ENCODE measurements around the gene TIGD4.
"Not testable (repeated sequence)": the region's sequence is repeated elsewhere in the genome, so short reads cannot be mapped to it uniquely, and the experiment has no call there.

Gene TIGD4

DNA sequence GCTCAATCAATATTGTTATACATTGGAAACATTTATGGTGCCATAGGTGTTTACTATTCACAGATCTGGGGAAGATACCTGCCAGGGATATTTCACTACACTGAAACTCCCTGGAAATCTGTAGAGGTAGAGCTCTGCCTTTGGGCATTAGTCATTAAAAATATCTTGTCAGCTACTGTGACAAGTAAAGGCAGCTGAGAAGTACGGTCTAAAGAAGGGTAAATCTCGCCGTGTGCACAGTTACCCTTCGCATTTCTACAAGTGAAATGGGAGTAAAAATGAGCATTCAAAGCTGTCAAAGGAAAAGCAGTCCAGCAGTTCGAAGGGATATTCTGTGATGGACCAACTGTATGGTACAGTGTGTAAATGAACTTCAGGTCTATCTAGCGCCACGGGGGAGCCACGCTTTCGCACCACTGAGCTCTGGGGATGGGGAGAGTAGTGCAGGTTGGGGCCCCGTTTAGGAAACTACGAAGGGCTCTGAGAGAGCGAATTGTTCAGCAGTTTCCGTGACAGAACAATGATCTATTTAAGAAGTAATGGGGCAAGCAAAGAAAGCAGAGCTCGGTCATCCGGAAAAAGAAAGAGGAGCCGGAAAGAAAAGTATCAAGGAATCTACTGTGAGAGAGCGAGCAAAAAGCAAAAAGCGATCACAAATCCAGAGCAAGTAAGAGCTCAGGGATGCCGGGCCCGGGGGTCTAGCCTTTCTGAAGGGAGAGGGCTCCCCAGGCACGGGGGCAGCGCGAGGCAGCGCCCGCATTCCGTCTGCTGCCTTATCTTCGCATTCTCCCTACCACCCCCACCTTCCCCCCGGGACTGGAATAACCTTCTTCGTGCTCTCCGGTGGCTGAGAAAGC, 646 bp downstream of the TIGD4 start:
- peak in 1 of 2 donors; percentile 9 for DNase-seq

DNA sequence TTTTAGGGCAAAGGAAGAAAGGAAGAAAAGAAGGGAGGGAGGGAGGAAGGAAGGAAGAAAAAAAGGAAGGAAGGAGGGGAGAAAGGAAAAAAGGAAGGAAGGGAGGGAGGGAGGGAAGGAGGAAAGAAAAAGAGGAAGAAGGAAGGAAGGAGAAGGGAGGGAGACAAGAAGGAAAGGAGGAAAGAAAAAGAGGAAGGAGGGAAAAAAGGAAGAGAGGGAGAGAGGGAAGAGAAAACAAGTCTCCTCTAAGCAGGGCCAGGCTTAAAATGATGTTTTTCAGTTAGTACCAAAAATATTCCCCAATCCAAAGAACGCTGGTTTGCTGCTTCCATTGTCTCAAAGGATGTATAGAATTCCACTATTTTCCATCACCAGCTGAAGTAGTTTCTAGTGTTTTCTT, 2.0 kb downstream of the TIGD4 start:
- no peak for DNase-seq

GRCh38 chr4:152776352-152776751, 3.2 kb downstream of the TIGD4 start:
- DNase-seq: no peak

- DNase-seq: no peak
These were observed 5.6 kb downstream of the TIGD4 start for GRCh38 chr4:152773953-152774352.

DNA sequence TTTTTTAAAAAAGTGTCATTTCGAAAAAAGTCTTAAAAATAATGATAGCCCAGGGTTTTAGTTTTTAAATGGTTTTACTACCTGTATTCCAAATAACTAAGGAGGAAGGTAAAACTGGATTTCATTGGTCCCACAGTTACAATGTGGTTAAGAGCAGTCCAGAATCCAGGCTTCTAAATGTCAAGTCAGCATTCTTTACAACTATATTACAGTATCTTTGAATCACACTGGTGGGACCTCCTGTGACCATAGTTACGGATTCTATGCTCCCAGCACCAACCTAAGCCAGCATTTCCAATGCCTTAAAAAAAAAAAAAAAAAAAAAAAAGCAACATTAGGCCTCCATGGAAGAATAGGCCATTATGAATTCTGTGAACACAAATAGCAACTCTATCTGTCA, 6.2 kb downstream of the TIGD4 start:
- DNase-seq: no peak

DNA sequence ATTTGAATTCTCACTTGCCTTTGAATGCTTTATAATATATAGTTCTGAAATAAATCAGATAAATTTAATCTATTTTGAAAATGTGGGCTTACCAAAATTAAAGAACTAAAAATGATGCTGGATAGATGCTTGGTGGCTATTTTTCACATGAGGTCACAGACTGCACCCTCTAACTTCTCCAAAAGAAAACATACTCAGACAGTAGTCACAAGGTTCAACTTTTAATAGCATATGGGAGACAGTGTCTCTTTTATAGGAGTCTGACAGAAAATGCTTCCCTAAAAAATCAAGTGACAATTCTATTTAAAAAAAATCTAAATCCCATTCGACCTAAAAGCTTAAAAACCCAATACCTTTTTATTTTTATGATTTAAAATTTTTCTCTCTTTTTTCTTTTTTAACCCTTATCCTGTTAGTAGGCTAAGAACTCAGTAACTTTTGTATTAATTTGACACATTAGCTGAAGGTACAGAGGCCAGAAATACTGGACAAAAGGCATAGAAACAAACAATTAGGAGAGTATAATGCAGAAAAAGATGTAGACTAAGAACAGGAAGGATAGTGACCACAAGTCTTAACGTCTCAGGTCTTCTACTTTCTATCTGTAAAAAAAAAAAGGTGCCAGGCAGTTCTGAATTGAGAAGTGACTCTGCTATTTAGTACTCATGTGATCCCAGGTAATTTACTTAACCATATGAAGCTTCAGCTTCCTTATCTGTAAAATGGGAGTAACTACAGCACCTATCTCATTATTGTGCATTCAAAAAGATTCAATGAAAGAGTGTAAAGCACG, 7.6 kb downstream of the TIGD4 start:
- peak; percentile 18 to 44 for DNase-seq

DNA sequence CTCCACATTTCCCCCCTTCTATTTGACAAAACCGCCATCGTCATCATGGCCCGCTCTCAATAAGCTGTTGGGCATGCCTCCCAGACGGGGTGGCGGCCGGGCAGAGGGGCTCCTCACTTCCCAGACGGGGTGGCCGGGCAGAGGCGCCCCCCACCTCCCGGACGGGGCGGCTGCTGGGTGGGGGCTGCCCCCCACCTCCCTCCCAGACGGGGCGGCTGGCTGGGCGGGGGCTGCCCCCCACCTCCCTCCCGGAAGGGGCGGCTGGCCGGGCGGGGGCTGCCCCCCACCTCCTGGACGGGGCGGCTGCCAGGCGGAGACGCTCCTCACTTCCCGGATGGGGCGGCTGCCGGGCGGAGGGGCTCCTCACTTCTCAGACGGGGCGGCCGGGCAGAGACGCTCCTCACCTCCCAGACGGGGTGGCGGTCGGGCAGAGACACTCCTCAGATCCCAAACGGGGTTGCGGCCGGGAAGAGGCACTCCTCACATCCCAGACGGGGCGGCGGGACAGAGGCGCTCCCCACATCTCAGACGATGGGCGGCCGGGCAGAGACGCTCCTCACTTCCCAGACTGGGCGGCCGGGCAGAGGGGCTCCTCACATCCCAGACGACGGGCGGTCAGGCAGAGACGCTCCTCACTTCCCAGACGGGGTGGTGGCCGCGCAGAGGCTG, 14.3 kb downstream of the TIGD4 start:
- not testable (repeated sequence) for DNase-seq

DNA sequence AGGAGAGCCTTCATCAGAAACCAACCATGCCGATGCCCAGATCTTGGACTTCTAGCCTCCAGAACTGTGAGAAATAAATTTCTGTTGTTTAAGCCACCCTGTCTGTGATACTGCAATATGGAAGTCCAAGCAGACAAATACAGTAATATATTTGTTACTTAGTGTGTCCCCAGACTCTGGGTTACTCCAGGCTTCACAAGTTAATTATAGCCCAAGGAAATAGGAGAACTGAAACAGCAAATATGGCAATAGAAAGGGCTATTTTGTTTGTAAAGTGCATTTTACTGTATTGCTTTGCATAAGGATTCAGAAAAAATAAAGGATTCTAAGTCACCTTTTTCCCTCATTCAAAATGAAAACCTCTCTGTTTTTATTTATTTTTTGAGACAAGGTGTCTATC, 15.7 kb downstream of the TIGD4 start:
- DNase-seq: peak in 1 of 2 donors; percentile 15

GRCh38 chr4:152748619-152749018, 30.9 kb downstream of the TIGD4 start:
- DNase-seq: no peak

DNA sequence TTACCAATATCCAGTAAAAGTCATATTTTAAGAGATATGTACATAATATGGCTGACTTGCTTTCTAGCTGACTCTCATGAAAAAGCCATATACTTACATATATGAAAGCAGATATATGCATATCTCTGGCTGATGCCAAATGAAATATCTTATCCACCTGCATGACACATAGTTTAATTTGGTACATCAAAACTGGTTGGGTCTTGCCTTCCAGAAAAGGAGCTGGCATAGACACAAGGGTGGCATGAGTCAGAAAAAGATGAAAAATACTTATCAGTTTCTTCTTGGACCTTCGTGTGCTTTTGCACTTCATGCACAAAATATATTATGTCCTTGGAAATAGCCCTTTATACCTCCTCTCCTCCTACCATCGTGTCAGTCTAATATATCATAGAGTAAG, 32.1 kb downstream of the TIGD4 start:
- DNase-seq: no peak

- no peak for DNase-seq
These were observed 40.7 kb downstream of the TIGD4 start for GRCh38 chr4:152738827-152739226.

DNA sequence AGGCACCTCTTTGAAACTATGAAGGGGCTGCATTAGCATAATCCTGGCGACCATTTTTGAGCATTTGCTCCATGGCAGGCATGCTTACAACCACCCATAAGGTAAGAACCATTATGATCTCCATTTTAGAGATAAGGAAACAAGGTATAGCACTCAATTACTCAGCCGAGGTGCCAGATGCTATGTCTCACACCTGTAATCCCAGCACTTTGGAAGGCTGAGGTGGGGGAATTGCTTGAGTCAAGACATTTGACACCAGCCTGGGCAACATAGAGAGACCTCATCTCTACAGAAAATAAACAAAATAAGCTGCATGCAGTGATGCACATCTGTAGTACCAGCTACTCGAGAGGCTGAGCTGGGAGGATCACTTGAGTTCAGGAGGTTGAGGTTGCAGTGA, 43.6 kb downstream of the TIGD4 start:
- no peak for DNase-seq

- DNase-seq: peak; percentile 21 to 59
These were observed 44.1 kb downstream of the TIGD4 start for GRCh38 chr4:152735396-152735859.

- DNase-seq: no peak
These were observed 44.9 kb downstream of the TIGD4 start for GRCh38 chr4:152734699-152735050.

GRCh38 chr4:152734015-152734698, 45.4 kb downstream of the TIGD4 start:
- no peak for DNase-seq

DNA sequence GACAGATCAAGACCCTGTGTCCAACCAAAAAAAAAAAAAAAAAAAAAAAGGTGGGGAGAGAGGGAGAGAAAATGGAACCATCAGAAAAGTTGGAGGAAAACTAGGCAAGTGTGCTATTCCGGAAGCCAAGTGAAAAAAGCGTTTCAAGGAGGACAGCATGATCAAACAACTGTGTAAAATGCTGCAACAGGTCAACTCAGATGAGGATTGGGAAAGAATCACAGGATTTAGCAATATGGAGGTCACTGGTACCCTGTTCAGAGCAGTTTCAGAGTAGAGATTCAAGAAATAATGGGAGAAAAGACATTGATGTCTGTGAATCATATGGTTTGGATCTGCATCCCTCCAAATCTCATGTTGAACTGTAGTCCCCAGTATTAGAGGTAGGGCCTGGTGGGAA, 47.5 kb downstream of the TIGD4 start:
- DNase-seq: no peak

DNA sequence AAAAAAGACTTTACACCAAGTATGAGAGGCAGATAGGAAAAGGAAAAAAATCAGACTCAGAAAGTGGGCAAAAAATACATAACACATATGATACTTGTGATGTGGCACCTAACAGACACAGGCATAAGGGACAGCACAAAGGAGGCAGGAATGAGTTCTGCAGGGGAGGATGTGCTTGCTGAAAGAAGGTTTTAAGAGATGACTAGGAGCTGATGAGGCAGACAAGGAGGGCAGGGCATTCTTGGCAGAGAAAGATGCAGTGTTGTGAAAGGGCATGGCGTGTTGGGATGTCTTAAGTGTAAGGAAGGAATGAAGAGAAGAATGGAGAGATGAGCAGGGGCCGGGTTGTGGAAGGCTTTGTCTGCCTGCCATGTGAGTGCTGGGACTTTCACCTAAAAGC, 50.1 kb downstream of the TIGD4 start:
- no peak for DNase-seq

GRCh38 chr4:152728343-152728742, 51.2 kb downstream of the TIGD4 start:
- no peak for DNase-seq

DNA sequence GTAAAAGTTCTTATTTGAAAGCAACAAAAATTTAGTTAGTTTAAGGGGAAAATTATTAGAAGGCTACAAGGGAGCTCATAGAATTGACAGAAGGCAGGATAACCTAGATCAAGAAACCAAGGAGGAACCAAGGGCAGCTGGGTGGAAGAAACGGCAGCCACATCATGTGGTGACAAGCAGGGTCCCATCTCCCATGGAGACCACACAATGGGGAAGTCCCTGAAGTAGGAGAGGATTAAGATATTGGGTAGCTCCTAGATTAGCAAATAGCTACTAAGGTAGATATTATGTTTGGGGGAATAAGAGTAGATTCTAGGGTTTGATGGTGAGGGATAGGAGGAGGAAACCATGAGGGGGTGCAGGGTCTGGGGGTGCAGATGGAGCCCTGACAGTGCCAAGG, 51.7 kb downstream of the TIGD4 start:
- no peak for DNase-seq

- no peak for DNase-seq
These were observed 55.0 kb downstream of the TIGD4 start for GRCh38 chr4:152724494-152724893.

DNA sequence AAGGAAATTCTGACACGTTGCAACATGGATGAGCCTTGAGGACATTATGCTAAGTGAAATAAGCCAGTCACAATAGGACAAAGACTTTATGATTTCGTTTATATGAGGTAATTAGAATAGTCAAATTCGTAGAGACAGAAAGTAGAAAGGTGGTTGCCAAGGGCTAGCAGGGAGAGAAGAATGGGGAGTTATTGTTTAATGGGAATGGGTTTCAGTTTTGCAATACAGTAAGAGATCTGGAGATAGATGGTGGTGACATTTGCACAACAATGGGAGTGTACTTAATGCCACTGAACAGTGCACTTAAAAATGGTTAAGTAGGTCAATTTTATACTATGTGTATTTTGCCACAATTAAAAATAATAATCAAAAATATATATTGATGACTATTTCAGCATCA, 56.3 kb downstream of the TIGD4 start:
- DNase-seq: no peak

DNA sequence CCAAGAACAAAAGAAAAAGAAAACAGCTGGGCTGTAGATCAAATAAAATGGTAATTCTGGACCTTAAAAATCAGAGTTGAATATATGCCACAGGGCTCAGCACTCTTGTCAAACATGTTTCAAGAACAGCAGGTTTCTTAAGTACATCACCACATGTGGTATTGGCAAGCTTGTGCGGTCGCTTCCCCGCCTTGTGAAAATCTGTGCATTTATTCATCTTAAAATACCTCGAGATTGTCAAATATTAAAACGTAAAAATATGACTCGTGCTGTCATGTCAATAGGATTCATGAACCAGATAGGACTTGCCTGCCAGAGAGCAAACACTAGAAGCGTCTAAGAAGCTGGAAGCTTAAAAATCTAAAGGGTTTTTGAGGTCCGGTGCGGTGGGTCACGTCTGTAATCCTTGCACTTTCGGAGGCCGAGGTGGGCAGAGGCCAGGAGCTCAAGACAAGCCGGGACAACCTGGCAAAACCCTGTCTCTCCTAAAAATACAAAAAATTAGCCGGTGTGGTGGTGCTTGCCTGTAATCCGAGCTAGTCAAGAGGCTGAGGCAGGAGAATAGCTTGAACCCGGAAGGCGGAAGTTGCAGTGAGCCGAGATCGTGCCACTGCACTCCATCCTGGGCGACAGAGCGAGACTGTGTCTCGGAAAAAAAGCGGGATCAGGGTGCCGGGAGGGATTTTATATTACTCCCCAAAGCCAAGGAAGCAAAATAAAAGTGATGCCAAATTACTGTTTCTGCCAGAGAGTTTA, 59.6 kb downstream of the TIGD4 start:
- DNase-seq: no peak

Data from inflammatory macrophage treated with lipopolysaccharide for 1 hour (primary cell).